Stimulated activated CD4-positive, alpha-beta T cell treated with anti-CD3 and anti-CD28 coated beads, Interleukin-2, amount 100 ng/mL, for 48 hours (primary cell): ENCODE measurements around the gene KIAA1755.

Source experiments
- DNase-seq, 2 donors: peaks; one replicate each; pipeline ENCODE4 v3.0.0-alpha.2; 2020

Gene KIAA1755

GRCh38 chr20:38260378-38261053 lies at the start of gene KIAA1755:
Gene KIAA1755 (minus strand): TSS chr20:38260735. CDS start chr20:38260500, 235 bp downstream.
- DNase-seq: no peak

- no peak for DNase-seq
These were observed 47.9 kb upstream of the KIAA1755 start for GRCh38 chr20:38308447-38308846.

GRCh38 chr20:38308047-38308438 lies 47.5 kb upstream of the KIAA1755 start:
- no peak for DNase-seq

GRCh38 chr20:38307371-38308046 lies 47.0 kb upstream of the KIAA1755 start:
- DNase-seq: no peak

GRCh38 chr20:38306379-38306778 lies 45.8 kb upstream of the KIAA1755 start:
- DNase-seq: no peak

GRCh38 chr20:38305541-38305940 lies 45.0 kb upstream of the KIAA1755 start:
- DNase-seq: no peak

- DNase-seq: peak; percentile 15 to 23
These were observed 44.4 kb upstream of the KIAA1755 start for GRCh38 chr20:38304845-38305447.

- DNase-seq: no peak
These were observed 43.4 kb upstream of the KIAA1755 start, which contains the start of gene BPI for GRCh38 chr20:38303908-38304379. Gene BPI (plus strand): TSS chr20:38304156. CDS start chr20:38304224, 68 bp downstream.

GRCh38 chr20:38302786-38303185 lies 42.3 kb upstream of the KIAA1755 start:
- DNase-seq: no peak

GRCh38 chr20:38301309-38301708 lies 40.8 kb upstream of the KIAA1755 start:
- no peak for DNase-seq

GRCh38 chr20:38300438-38300837 lies 39.9 kb upstream of the KIAA1755 start:
- DNase-seq: no peak

GRCh38 chr20:38299963-38300362 lies 39.4 kb upstream of the KIAA1755 start:
- no peak for DNase-seq

- no peak for DNase-seq
These were observed 38.3 kb upstream of the KIAA1755 start for GRCh38 chr20:38298768-38299288.

GRCh38 chr20:38297916-38298674 lies 37.6 kb upstream of the KIAA1755 start:
- DNase-seq: no peak

GRCh38 chr20:38296433-38296832 lies 35.9 kb upstream of the KIAA1755 start:
- DNase-seq: no peak

- no peak for DNase-seq
These were observed 35.3 kb upstream of the KIAA1755 start for GRCh38 chr20:38295811-38296210.

- DNase-seq: no peak
These were observed 33.6 kb upstream of the KIAA1755 start for GRCh38 chr20:38294076-38294591.

GRCh38 chr20:38293491-38294065 lies 33.0 kb upstream of the KIAA1755 start:
- DNase-seq: no peak

GRCh38 chr20:38291966-38292365 lies 31.4 kb upstream of the KIAA1755 start:
- no peak for DNase-seq

- peak in 1 of 2 donors; percentile 4 for DNase-seq
These were observed 30.6 kb upstream of the KIAA1755 start for GRCh38 chr20:38290829-38291814.
